HG02852 (cell line): ENCODE measurements around the gene MCTP2.

Experiments
- ATAC-seq: cut with Tn5 transposase; IDR thresholded peaks from one replicate; pipeline ENCODE4 v1.9.1; 2021; ENCODE audit warnings: mild to moderate bottlenecking, moderate library complexity; ENCODE audit not compliant: unreplicated experiment

The MCTP2 gene

GRCh38 chr15:94509259-94509658 is 277.9 kb downstream of the MCTP2 start:
- ATAC-seq = no peak

GRCh38 chr15:94522125-94522524 is 290.8 kb downstream of the MCTP2 start:
- ATAC-seq = no peak

GRCh38 chr15:94523873-94524272 is 292.5 kb downstream of the MCTP2 start:
- ATAC-seq = no peak

GRCh38 chr15:94524565-94524964 is 293.2 kb downstream of the MCTP2 start:
- no peak for ATAC-seq

- no peak for ATAC-seq
Observed at GRCh38 chr15:94526071-94526689, 294.8 kb downstream of the MCTP2 start.

- ATAC-seq = no peak
Observed at GRCh38 chr15:94532226-94532625, 300.9 kb downstream of the MCTP2 start.
